Gastroesophageal sphincter (tissue), 4 donors: ENCODE data around the gene SUSD2. TPM values are rescaled to one million over a fixed set of nuclear protein-coding genes. Genes with fewer than 3 reads are reported as not detected.

Experiments
- ATAC-seq: fragments of 150-250 bp; one replicate; pipeline ENCODE4 v1.9.1; 2016; ENCODE audit warnings: mild to moderate bottlenecking, moderate library complexity
- H3K27ac ChIP-seq, 4 donors: fragments of 200-600 bp; sonication (generic) in 3 of 4; 1 replicate in 3 of 4; 2 replicates in 1 of 4; pipeline ENCODE4 v1.5.1; 2016 to 2019
- H3K27me3 ChIP-seq: fragments of 200-600 bp; sonication (generic); one replicate; pipeline ENCODE4 v1.5.1; 2019
- H3K36me3 ChIP-seq, 2 donors: fragments of 200-600 bp; sonication (generic); one replicate each; pipeline ENCODE4 v1.5.1; 2019; ENCODE audit warnings: control low read depth in 1 of 2
- H3K4me1 ChIP-seq, 3 donors: fragments of 200-600 bp; sonication (generic); 1 replicate in 2 of 3; 2 replicates in 1 of 3; pipeline ENCODE4 v1.5.1; 2016 to 2019; ENCODE audit warnings: control low read depth in 2 of 3
- H3K4me3 ChIP-seq, 2 donors: fragments of 200-600 bp; sonication (generic); one replicate each; pipeline ENCODE4 v1.5.1; 2019; ENCODE audit warnings: mild to moderate bottlenecking in 1 of 2, moderate library complexity in 1 of 2
- H3K9me3 ChIP-seq, 3 donors: fragments of 200-600 bp; sonication (generic); one replicate each; pipeline ENCODE4 v1.5.1; 2017 to 2019; ENCODE audit warnings: control low read depth in 2 of 3
- CTCF ChIP-seq, 4 experiments: fragments of 200-600 bp in 2 of 4; fragments of 450-650 bp in 2 of 4; sonication (generic) in 1 of 4; IDR thresholded peaks; one replicate each; pipeline ENCODE4 v1.5.1; 2017 to 2019; ENCODE audit warnings: antibody characterized with exemption in 4 of 4, mild to moderate bottlenecking in 2 of 4, moderate library complexity in 2 of 4
- EP300 ChIP-seq: sonication (generic); formaldehyde crosslinking; IDR thresholded peaks from one replicate; pipeline ENCODE4 v1.6.1; 2017; ENCODE audit warnings: antibody characterized with exemption, mild to moderate bottlenecking
- POLR2A ChIP-seq, 2 donors: fragments of 450-650 bp; IDR thresholded peaks; one replicate each; pipeline ENCODE4 v1.6.1; 2017; ENCODE audit warnings: antibody characterized with exemption in 2 of 2, mild to moderate bottlenecking in 2 of 2, moderate library complexity in 1 of 2
- POLR2AphosphoS5 ChIP-seq: sonication (generic); formaldehyde crosslinking; IDR thresholded peaks from one replicate; pipeline ENCODE4 v1.6.1; 2017; ENCODE audit warnings: antibody characterized with exemption
- WGBS, 2 donors: methylation state at CpG; one replicate each; pipeline ENCODE4 v1.1.5; 2018; ENCODE audit warnings: low coverage in 1 of 2; 5-methylcytosine and 5-hydroxymethylcytosine counted together
- total RNA-seq, 4 donors: library from RNA; depleted of rRNA; stranded (reverse); fragments of >200 nt; gene quantifications; one replicate each; pipeline ENCODE4 v1.1.0, GENCODE V29; 2016

SUSD2 gene
- total RNA-seq, 4 donors from 2014 or later, result 2.4 to 5.0 (median 4.4) TPM

GRCh38 chr22:24232124-24232523, 50.8 kb downstream of the SUSD2 start:
- ATAC-seq, result no peak
- 60% methylated on average over 2 of the region's 6 CpGs; no CpG with 5 or more reads in 1 of the 2 donors for WGBS, 2 donors
- H3K36me3 ChIP-seq, result no peaks in the 10 kb centered on the region
- no peak for TF ChIP-seq EP300
- TF ChIP-seq CTCF (IDR thresholded peaks at IDR 0.05), result no peak
- TF ChIP-seq POLR2A (IDR thresholded peaks at IDR 0.05), result no peak
- no peak for TF ChIP-seq POLR2AphosphoS5
- no peaks in the 10 kb centered on the region for H3K27me3 ChIP-seq
- H3K4me3 ChIP-seq, result no peak overlapping the region
- no peaks in the 10 kb centered on the region for H3K4me1 ChIP-seq
- H3K9me3 ChIP-seq, result no peaks in the 10 kb centered on the region
- no peak overlapping the region for H3K27ac ChIP-seq

DNA sequence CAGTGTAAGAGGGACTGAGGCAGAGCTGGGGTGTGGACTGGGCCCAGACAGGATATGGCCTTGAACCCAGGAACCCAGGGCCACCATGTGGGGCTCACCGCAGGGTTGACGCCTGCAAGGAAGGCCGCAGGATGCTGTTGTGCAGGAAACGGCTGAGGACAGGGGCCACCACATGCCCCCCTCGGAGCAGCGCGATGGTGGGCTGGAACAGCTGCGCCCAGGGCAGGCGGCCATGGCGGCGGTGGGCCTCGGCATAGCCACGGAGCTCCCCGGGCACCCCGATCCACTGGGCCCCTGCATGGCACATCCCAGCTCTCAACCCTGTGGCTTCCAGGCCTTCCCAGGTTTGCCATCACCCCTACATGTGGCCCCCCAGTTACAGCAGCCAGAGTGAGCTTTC, 51.4 kb downstream of the SUSD2 start:
- no peak for ATAC-seq
- 98% methylated on average over 9 of the region's 15 CpGs; no CpG with 5 or more reads in 1 of the 2 donors for WGBS, 2 donors
- Histone ChIP-seq H3K9me3 (no peaks in the 10 kb centered on the region), H3K27ac (no peak overlapping the region), H3K27me3 (no peaks in the 10 kb centered on the region), H3K4me3 (no peak overlapping the region), H3K36me3 (no peaks in the 10 kb centered on the region), H3K4me1 (no peaks in the 10 kb centered on the region)
- no peak for TF ChIP-seq EP300
- TF ChIP-seq POLR2A (IDR thresholded peaks at IDR 0.05), result no peak
- no peak for TF ChIP-seq POLR2AphosphoS5
- no peak for TF ChIP-seq CTCF (IDR thresholded peaks at IDR 0.05)

- no peak for ATAC-seq
- Histone ChIP-seq H3K36me3 (no peaks in the 10 kb centered on the region), H3K27ac (no peak overlapping the region), H3K9me3 (no peaks in the 10 kb centered on the region), H3K4me3 (no peak overlapping the region), H3K27me3 (no peaks in the 10 kb centered on the region), H3K4me1 (no peaks in the 10 kb centered on the region)
- TF ChIP-seq EP300 (no peak), CTCF (IDR thresholded peaks at IDR 0.05) (no peak), POLR2A (IDR thresholded peaks at IDR 0.05) (no peak), POLR2AphosphoS5 (no peak)
- WGBS, 2 donors, result 100% methylated on average over 1 of the region's 13 CpGs; no CpG with 5 or more reads in 1 of the 2 donors
Observed at GRCh38 chr22:24233235-24233634, 51.9 kb downstream of the SUSD2 start.

GRCh38 chr22:24233816-24234215, 52.5 kb downstream of the SUSD2 start:
- no peaks in the 10 kb centered on the region for H3K36me3 ChIP-seq
- WGBS, 2 donors, result 100% methylated on average over 1 to 3 of the region's 14 CpGs

More at GRCh38 chr22:24233816-24234215, 52.5 kb downstream of the SUSD2 start:
- TF ChIP-seq POLR2AphosphoS5 (no peak), POLR2A (IDR thresholded peaks at IDR 0.05) (no peak), CTCF (IDR thresholded peaks at IDR 0.05) (no peak), EP300 (no peak)
- Histone ChIP-seq H3K27me3 (no peaks in the 10 kb centered on the region), H3K4me3 (no peak overlapping the region), H3K4me1 (no peaks in the 10 kb centered on the region), H3K9me3 (no peaks in the 10 kb centered on the region), H3K27ac (no peak overlapping the region)
- no peak for ATAC-seq
